ENCODE data around the gene TBC1D8. TPM values are rescaled to one million over a fixed set of nuclear protein-coding genes. Genes with fewer than 3 reads are reported as not detected.
A peak's percentile ranks its signal among the peaks of the same experiment; 100 is the strongest.

Gene TBC1D8
- total and polyA plus RNA-seq, 3 donors from 2014 or later = 62.2 to 125 (median 90.1) TPM

DNA sequence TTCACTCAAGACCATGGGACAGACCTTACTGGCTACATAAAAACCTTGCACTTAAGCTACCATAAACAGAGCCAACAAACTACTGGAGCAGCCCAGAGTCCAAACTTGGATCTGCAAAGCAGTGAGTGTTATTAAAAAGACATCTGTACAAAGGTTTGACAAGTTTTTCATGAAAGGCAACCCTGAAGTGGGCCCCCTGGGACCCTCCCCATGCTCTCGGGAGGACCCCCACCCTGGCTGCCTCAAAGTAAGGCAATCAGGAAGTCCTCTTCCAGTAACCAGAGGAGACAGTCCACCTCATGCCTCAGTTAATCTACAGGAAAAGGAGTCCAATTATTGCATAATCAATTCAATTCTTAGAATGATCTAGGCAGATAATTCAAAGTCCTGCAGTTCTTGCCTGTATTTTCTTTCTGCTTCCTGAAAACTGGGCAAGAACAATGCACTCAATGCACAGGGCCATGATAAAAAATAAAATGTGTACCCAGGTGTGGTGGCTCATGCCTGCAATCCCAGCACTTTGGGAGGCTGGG lies 69.7 kb downstream of the TBC1D8 start:
- Histone ChIP-seq H3K4me1 (peaks cover 13% of the 10 kb centered on the region), H3K27me3 (no peaks in the 10 kb centered on the region), H3K4me3 (no peak overlapping the region), H3K36me3 (ENCODE audit: low read depth, missing control alignments) (no peaks in the 10 kb centered on the region), H3K9me3 (no peaks in the 10 kb centered on the region), H3K27ac (peak overlapping the region; percentile 81 to 86)
- DNase-seq = no peak
- 67 to 71% methylated on average over 1 of the region's 1 CpG for WGBS, 2 donors
- intact Hi-C loops (cut with DNase I; ENCODE audit: low total_unique reads) = no loop called here
- TF ChIP-seq CTCF (IDR thresholded peaks at IDR 0.05) (no peak), POLR2A (IDR thresholded peaks at IDR 0.05) (no peak)

- Histone ChIP-seq H3K4me1 (peaks cover 13% of the 10 kb centered on the region), H3K27ac (peak overlapping the region; percentile 81 to 86), H3K27me3 (no peaks in the 10 kb centered on the region), H3K36me3 (ENCODE audit: low read depth, missing control alignments) (no peaks in the 10 kb centered on the region), H3K4me3 (no peak overlapping the region), H3K9me3 (no peaks in the 10 kb centered on the region)
- WGBS, 2 donors = 55 to 72% methylated on average over 14 of the region's 14 CpGs
- TF ChIP-seq CTCF (IDR thresholded peaks at IDR 0.05) (no peak), POLR2A (IDR thresholded peaks at IDR 0.05) (no peak)
- peak; percentile 91 for DNase-seq
- intact Hi-C loops (cut with DNase I; ENCODE audit: low total_unique reads) = no loop called here
Observed at GRCh38 chr2:101080211-101081068, 70.7 kb downstream of the TBC1D8 start.

DNA sequence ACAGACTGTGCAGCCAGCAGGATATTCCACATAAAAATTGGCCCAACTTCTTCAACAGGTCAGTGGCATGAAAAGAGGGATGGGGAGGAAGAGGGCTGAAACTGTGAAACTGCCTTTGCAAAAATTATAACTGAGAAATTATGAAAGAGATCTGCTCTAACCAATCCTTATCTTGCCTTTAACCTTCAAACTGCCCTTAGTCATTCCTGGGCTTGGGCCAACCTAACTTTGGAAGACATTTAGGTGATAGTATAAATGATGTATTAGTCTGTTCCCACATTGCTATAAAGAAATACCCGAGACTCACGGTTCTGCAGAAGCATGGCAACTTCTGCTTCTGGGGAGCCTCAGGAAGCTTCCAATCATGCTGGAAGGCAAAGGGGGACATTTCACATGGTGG lies 74.6 kb downstream of the TBC1D8 start:
- H3K27me3 ChIP-seq = no peaks in the 10 kb centered on the region
- 27 to 36% methylated on average over 2 of the region's 2 CpGs for WGBS, 2 donors
- TF ChIP-seq CTCF (IDR thresholded peaks at IDR 0.05) = no peak
- TF ChIP-seq POLR2A (IDR thresholded peaks at IDR 0.05) = no peak
- H3K36me3 ChIP-seq (ENCODE audit: low read depth, missing control alignments) = no peaks in the 10 kb centered on the region
- no peak overlapping the region for H3K4me3 ChIP-seq
- DNase-seq = peak; percentile 37
- intact Hi-C loops (cut with DNase I; ENCODE audit: low total_unique reads) = no loop called here
- peaks cover 13% of the 10 kb centered on the region for H3K4me1 ChIP-seq
- peak overlapping the region in 1 of 2 donors; percentile 0 for H3K27ac ChIP-seq
- no peaks in the 10 kb centered on the region for H3K9me3 ChIP-seq

DNA sequence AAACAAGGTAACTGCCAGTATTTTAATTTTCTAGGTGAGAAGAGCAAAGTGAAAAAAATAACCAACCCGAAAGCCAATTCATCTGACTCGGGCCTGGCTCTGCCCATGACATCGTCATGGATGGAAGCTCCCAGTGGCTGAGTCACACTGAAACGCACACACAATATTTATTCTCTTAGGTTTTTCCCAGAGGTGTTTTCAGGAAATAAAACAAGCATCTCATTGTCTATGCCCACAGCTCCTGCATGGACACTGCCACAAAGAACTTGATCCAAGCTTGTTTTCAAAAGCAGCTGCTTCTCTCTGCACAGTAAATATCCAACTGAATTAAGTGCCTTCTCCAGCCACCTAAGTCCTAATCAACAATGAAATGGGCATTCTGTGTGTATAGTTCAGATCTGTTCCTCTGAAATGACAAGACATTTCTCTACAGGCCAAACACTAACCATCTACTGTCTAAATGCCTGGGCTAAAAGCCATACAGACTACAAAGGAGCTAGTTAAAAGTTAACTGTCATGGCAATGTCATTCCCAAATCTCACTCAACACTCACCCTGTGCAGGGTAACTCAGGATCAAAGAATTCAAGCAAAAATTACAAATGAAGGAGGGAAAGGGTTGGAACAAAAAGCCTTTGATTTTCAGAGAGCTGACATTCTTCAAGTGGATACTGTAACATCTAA lies 86.2 kb downstream of the TBC1D8 start:
- Histone ChIP-seq H3K4me1 (peaks cover 20% of the 10 kb centered on the region), H3K4me3 (no peak overlapping the region), H3K9me3 (no peaks in the 10 kb centered on the region), H3K27ac (peak overlapping the region; percentile 56 to 78), H3K27me3 (no peaks in the 10 kb centered on the region), H3K36me3 (ENCODE audit: low read depth, missing control alignments) (no peaks in the 10 kb centered on the region)
- intact Hi-C loops (cut with DNase I; ENCODE audit: low total_unique reads) = no loop called here
- WGBS, 2 donors = 73 to 78% methylated on average over 4 of the region's 4 CpGs
- no peak for DNase-seq
- TF ChIP-seq CTCF (IDR thresholded peaks at IDR 0.05) = no peak
- no peak for TF ChIP-seq POLR2A (IDR thresholded peaks at IDR 0.05)

Data from testis (tissue), 3 donors.